DMS114 treated with DMSO at 0.1 percent for 48 hours (cell line): ENCODE data around the gene PLIN5.

ENCODE experiments used
- DNase-seq: peaks from one replicate; lab custom pipeline; 2025; ENCODE audit not compliant: unreplicated experiment; lab: John Stamatoyannopoulos, UW

PLIN5 gene

DNA sequence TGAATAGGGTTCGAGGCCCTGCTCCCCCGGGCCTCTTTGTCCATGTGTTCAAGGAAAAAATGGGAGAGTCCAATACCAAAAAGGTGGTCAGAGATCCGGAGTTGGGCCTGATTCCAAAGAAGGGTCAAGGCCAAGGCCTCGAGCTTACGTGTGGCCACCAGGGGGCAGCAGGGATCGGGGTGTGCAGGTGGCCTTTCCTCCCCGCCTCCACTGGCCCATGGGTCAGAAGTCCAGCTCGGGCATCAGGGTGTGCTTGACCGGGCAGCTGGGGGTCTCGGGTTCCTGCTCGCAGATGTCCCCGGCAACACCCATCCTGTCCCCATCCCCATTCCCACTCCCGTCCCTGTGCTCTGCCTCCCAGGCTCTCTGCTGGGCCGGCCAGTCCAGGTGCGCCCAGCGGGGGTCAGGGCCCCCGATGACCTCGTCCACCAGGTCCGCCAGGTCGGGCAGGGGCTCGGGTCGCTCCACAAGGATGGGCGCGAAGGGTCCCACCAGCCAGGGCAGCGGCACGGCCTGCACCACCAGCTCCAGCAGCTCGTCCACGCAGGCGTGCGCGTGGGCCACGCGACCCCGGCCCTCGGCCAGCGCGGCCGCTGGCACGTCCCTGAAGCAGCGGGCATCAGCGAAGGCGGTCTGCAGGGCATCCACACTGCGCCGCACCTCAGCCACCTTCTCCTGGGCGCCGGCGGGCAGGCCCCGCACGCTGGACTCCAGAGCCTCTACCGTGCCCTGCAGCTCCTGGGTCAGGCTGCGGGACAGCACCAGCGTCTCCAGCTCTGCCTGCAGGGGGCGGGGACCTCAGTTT is 11.5 kb downstream of the PLIN5 start:
- DNase-seq: no peak

DNA sequence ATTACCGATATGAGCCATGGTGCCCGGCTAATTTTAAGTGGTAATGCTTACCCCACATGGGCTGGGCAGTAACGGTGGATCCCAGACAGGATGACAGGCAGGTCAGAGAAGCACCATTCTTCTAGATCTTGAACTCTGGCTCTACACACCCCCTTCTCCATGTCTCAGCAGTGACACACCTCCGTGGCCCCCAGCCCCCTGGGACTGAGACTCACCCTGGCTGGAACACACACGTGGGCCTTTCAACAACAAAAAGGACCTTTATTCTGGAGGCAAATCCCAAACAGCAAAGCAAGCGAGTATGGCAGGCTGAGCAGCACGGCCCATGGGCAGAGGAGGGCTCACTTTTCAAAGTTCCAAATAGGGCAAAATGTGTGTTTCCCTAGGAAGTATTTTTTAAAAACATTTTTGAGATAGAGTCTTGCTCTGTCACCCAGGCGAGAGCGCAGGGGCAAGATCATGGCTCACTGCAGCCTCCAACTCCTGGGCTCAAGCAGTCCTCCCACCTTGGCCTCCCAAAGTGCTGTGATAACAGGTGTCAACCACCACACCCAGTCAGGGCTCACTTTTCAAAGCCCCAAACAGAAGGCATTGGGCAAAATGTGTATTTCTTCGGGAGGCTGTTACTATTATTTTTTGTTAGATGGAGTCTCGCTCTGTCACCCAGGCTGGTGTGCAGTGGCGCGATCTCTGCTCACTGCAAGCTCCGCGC is 12.6 kb downstream of the PLIN5 start:
- no peak for DNase-seq

DNA sequence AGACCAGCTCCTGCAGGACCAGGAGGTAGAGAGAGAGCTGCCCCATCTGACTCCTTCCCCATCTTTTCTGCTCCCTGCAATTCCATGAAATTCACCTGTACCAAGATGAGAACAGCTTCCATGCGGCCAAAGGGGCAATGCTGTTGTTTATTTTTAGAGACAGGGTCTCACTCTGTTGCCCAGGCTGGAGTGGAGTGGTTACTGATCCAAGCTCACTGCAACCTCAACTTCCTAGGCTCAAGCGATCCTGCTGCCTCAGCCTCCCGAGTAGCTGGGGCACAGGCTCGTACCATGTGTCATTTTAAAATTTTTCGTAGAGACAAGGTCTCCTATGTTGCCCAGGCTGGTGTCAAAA is 13.2 kb downstream of the PLIN5 start:
- no peak for DNase-seq

GRCh38 chr19:4521170-4521887 is 13.7 kb downstream of the PLIN5 start:
- DNase-seq: no peak

- no peak for DNase-seq
Observed at GRCh38 chr19:4519521-4520277, 15.3 kb downstream of the PLIN5 start.

DNA sequence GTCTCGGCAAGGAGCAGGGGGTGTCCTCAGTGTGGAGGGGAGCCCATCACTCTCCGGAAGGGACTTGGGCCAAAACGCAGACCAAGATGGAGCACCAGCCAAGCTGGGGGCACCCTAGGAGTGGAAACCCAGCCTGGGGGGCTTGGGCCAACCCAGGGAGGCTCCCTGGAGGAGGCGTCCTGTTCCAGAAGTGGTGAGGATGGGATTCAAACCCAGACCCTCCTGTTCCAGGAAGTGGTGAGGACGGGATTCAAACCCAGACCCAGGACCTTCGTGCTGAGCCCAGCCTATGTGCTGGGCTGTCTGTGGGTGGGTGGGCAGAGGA is 15.9 kb downstream of the PLIN5 start:
- no peak for DNase-seq

DNA sequence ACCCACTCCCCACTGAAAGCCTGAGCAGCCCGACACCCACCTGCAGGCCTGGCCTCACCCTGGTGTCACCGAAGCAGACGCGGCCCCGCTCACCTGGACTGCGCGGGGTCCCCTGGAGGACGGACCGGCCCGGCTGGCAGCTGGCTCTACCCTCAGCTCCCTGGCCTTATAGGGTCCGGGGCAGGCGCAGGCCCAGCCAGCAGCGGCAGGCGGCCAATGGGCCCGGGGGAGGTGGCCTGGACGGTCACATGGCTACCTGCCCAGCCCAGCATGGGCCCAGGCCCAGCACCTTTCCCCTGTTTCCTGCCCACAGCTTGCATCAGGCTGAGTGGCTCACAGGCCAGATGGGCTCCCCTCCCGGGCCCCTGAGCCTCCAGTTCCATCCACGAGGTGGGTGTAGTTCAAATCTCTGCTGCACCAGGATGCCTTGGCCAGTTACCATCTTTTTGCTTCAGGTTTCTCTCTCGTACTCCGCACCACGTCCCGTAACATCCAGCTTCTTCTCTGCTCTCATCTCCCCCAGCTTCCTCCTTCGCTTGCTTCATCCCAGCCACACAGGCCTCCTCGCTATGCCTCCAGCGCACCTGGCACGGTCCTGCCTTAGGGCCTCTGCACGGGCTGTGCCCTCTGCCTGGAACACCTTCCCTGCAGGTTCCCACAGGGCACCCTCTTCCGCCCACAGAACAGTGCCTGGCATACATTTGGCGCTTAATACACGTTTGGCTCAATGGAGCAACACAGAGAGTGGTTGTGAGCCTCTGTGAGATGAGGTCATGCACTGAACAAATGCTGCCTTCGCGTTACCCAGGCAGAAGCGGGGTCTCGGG is 16.5 kb downstream of the PLIN5 start, which contains the start of gene PLIN4:
Gene PLIN4, minus strand, starts transcription at position 142 of the 827 bp plus-strand sequence. CDS start 214 bp downstream, outside the sequence.
- no peak for DNase-seq

- no peak for DNase-seq
Observed at GRCh38 chr19:4517451-4518057, 17.5 kb downstream of the PLIN5 start.

DNA sequence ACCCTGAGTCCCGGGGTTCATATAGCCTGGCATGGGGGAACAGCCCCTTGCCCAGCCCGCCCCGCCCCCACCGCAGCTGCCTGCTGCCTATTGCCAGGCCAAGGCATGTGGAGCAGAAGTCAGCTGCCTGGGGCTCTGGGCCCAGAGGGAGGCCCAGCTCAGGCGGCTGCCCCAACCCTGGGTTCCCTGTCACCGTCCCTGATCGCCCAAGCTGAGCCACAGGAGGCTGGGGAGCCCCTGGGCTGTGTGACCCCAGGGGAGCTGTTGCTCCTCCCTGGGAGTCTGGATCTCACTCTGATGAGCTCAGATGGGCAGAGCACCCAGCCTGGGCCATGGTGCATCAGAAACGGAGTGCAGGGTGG is 18.1 kb downstream of the PLIN5 start:
- DNase-seq: no peak

DNA sequence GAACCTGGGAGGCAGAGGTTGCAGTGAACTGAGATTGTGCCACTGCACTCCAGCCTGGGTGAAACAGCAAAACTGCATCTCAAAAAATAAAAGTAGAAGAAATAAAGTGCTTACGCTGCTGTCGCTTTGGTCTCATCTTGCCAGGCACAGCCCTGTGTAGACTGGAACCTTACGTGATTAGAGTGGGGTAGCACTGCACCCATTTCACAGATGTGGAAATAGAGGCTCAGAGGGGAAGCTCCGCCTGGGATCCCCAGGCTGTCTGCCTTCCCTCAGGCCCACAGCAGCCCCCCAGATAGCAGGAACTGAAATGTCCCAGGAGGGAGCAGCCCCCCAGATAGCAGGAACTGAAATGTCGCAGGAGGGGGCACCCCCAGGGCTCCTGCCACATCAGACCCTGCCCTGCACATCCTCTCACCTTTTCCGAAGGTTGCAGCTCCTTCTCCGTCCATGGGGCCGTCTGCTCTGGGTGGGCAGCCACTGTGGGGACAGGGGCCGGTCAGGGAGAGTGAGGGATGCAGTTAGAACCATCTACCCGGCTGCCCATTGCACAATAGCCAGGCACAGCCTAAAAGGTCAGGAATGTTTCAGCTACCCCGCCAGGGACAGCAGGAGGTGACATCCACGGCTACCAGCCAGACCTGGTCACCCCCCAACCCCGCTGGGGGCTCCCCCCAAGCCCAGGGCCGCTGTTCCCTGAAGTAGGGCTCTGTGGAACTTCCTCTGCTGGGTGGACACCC is 18.7 kb downstream of the PLIN5 start:
- DNase-seq: no peak

DNA sequence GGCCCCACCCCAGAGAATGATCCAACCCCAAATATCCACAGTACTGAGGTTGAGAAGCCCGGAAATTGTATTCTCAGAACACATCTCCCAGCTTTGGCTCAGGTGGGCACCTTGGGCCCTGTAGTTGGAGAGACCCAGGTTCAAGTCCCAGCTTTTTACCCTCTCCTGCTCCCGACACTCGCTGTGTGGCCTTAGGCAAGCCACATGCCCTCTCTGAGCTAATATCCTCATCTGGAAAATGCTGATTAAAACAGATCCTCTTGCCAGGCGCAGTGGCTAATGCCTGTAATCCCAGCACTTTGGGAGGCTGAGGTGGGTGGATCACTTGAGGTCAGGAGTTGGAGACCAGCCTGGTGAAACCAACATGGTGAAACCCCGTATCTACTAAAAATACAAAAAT is 19.3 kb downstream of the PLIN5 start:
- no peak for DNase-seq

DNA sequence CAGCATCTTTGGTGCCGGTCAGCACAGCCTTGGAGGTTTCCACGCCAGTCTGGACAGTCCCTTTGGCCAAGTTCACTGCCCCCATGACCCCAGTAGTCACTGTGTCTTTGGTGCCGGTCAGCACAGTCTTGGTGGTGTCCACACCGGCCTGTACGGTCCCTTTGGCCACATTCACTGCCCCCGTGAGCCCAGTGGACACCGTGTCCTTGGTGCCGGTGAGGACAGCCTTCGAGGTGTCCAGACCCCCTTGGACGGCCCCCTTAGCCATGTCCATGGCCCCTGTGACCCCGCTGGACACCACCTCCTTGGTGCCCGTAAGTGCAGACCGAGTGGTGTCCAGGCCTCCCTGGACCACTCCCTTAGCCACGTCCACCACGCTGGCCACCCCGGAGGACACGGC is 21.8 kb downstream of the PLIN5 start:
- DNase-seq: no peak

DNA sequence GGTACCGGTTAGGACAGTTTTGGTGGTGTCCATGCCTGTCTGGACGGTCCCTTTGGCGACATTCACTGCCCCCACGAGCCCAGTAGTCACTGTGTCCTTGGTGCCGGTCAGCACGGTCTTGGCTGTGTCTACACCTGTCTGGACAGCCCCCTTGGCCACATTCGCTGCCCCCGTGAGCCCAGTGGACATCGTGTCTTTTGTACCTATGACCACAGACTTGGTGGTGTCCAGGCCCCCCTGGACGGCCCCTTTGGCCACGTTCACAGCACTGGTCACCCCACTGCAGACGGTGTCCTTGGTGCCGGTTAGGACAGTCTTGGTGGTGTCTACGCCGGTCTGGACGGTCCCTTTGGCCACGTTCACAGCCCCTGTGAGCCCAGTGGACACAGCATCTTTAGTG is 23.0 kb downstream of the PLIN5 start:
- DNase-seq: no peak

GRCh38 chr19:4511300-4512054 is 23.5 kb downstream of the PLIN5 start:
- no peak for DNase-seq

- no peak for DNase-seq
Observed at GRCh38 chr19:4510435-4511255, 24.4 kb downstream of the PLIN5 start.

GRCh38 chr19:4508698-4509097 is 26.3 kb downstream of the PLIN5 start:
- DNase-seq: no peak

- DNase-seq: no peak
Observed at GRCh38 chr19:4507804-4508203, 27.2 kb downstream of the PLIN5 start.

- no peak for DNase-seq
Observed at GRCh38 chr19:4507150-4507452, 27.9 kb downstream of the PLIN5 start.
